Pancreas (tissue), 10 donors: ENCODE measurements around the gene NDRG4. TPM values are rescaled to one million over a fixed set of nuclear protein-coding genes. Genes with fewer than 3 reads are reported as not detected.
A peak's percentile ranks its signal among the peaks of the same experiment; 100 is the strongest.

Experiments
- ATAC-seq, 4 donors: fragments of 200-7000 bp; cut with Tn5 transposase; one replicate each; pipeline versions ENCODE4 v1.8.0 to v1.9.1; 2020; ENCODE audit warnings: mild to moderate bottlenecking in 4 of 4, moderate library complexity in 4 of 4
- DNase-seq, 6 donors: peaks; one replicate each; pipeline ENCODE4 v3.0.0-alpha.2; 2020
- FAIRE-seq: peaks from 2 replicates; lab custom pipeline; 2012; peaks lifted over from hg19 to GRCh38; lab: Jason Lieb, UNC
- H3K27ac ChIP-seq, 4 donors: fragments of 200-600 bp; sonication (generic); 1 replicate in 3 of 4; 2 replicates in 1 of 4; pipeline versions ENCODE4 v1.5.0 to v1.8.0; 2020
- H3K27me3 ChIP-seq, 4 donors: fragments of 200-600 bp; one replicate each; pipeline ENCODE4 v1.8.0; 2021
- H3K36me3 ChIP-seq, 3 donors: fragments of 200-600 bp; sonication (generic) in 1 of 3; one replicate each; pipeline versions ENCODE4 v1.5.0 to v1.8.0; 2020 to 2021
- H3K4me1 ChIP-seq, 3 donors: fragments of 200-600 bp; one replicate each; pipeline ENCODE4 v1.8.0; 2021
- H3K4me3 ChIP-seq, 4 donors: fragments of 200-600 bp; sonication (generic) in 2 of 4; one replicate each; pipeline versions ENCODE4 v1.5.0 to v1.8.0; 2020 to 2021
- H3K9me3 ChIP-seq, 4 donors: fragments of 200-600 bp; one replicate each; pipeline ENCODE4 v1.8.0; 2021
- CTCF ChIP-seq, 4 donors: fragments of 200-600 bp; sonication (generic) in 3 of 4; IDR thresholded peaks; one replicate each; pipeline versions ENCODE4 v1.5.0 to v1.8.0; 2021; ENCODE audit warnings: antibody characterized with exemption in 4 of 4
- WGBS, 2 donors: extraction: QIAGEN DNeasy Blood & Tissue Kit; methylation state at CpG; one replicate each; pipeline ENCODE4 v1.1.7; 2013; 5-methylcytosine and 5-hydroxymethylcytosine counted together
- intact Hi-C, 3 donors: fragments of 100-400 bp; cut with DNase I; formaldehyde crosslinking; loops; one replicate each; pipeline versions ENCODE4 v1.11.1 to v1.14.2; 2022
- polyA plus RNA-seq, 2 donors: library from polyadenylated mRNA; stranded (reverse); fragments of 200-250 nt; gene quantifications; one replicate each; pipeline ENCODE4 v1.2.3, GENCODE V29; 2013
- total RNA-seq, 6 donors: library from RNA; stranded (reverse); fragmentation: NEBNext Ultra II Directional in 4 of 6; extraction: Animal tissue kit (Norgen Biotek cat#: 25700) in 4 of 6; gene quantifications; one replicate each; pipeline versions ENCODE4 v1.2.1 to v1.2.4, GENCODE V29; 2021 to 2023
- donor health status: healthy with polysubstance abuse.
- donor health status: DM: no; HTN: no; CAD: no; lungs with moderate emphysema.
- donor health status: DM: no; HTN: no; CAD: no.
- donor health status: control.
- donor health status: control.
- donor health status: Bipolar disorder and iron deficiency.
- donor health status: DM: yes; HTN: yes; CAD: no.
- donor health status: DM: no; HTN: no; CAD: no.
- donor health status: DM: no; HTN: no; CAD: no.
- donor health status: DM: yes; HTN: yes; CAD: no.

NDRG4 gene
- total and polyA plus RNA-seq, 8 donors: 2.0 to 25.8 (median 4.1) TPM

- ATAC-seq (no peak), FAIRE-seq (no peak), DNase-seq (no peak)
- H3K4me3 ChIP-seq: no peak overlapping the region
- peaks cover 0 to 4% (median 0%) of the 10 kb centered on the region in 3 donors for H3K4me1 ChIP-seq
- peaks cover 0 to 10% (median 3%) of the 10 kb centered on the region in 4 donors for H3K27me3 ChIP-seq
- no peak for TF ChIP-seq CTCF (IDR thresholded peaks at IDR 0.05)
- H3K36me3 ChIP-seq: no peaks in the 10 kb centered on the region
- no peaks in the 10 kb centered on the region for H3K9me3 ChIP-seq
- no peak overlapping the region for H3K27ac ChIP-seq
- 78 to 80% methylated on average over 7 of the region's 7 CpGs for WGBS, 2 donors
- intact Hi-C loops: no loop called here
Measured at GRCh38 chr16:58461640-58462039, 38.3 kb upstream of the NDRG4 start.

GRCh38 chr16:58462089-58462488 lies 37.9 kb upstream of the NDRG4 start:
- no peaks in the 10 kb centered on the region for H3K36me3 ChIP-seq
- TF ChIP-seq CTCF (IDR thresholded peaks at IDR 0.05): no peak
- H3K4me1 ChIP-seq: peaks cover 0 to 4% (median 0%) of the 10 kb centered on the region in 3 donors
- no peak overlapping the region for H3K27ac ChIP-seq
- FAIRE-seq (no peak), DNase-seq (no peak), ATAC-seq (no peak)
- intact Hi-C loops: no loop called here
- H3K27me3 ChIP-seq: peaks cover 0 to 11% (median 4%) of the 10 kb centered on the region in 4 donors
- H3K9me3 ChIP-seq: no peaks in the 10 kb centered on the region
- no peak overlapping the region for H3K4me3 ChIP-seq
- WGBS, 2 donors: 77 to 81% methylated on average over 4 of the region's 4 CpGs

- no peak overlapping the region for H3K4me3 ChIP-seq
- TF ChIP-seq CTCF (IDR thresholded peaks at IDR 0.05): no peak
- DNase-seq: no peak
- ATAC-seq: no peak
- H3K9me3 ChIP-seq: no peaks in the 10 kb centered on the region
- FAIRE-seq: no peak
- H3K36me3 ChIP-seq: no peaks in the 10 kb centered on the region
- no peak overlapping the region for H3K27ac ChIP-seq
- intact Hi-C loops: no loop called here
- peaks cover 0 to 4% (median 0%) of the 10 kb centered on the region in 3 donors for H3K4me1 ChIP-seq
- peaks cover 0 to 12% (median 5%) of the 10 kb centered on the region in 4 donors for H3K27me3 ChIP-seq
- 59 to 63% methylated on average over 15 of the region's 15 CpGs for whole genome bisulfite sequencing, 2 donors
Measured at GRCh38 chr16:58462499-58462996, 37.4 kb upstream of the NDRG4 start.

GRCh38 chr16:58462997-58463941 lies 36.7 kb upstream of the NDRG4 start:
- Histone ChIP-seq H3K4me1 (peaks cover 0 to 4% (median 0%) of the 10 kb centered on the region in 3 donors), H3K9me3 (no peaks in the 10 kb centered on the region), H3K4me3 (peak overlapping the region; percentile 16 to 49 (median 26)), H3K36me3 (no peaks in the 10 kb centered on the region), H3K27ac (no peak overlapping the region), H3K27me3 (peaks cover 0 to 15% (median 5%) of the 10 kb centered on the region in 4 donors)
- no peak for TF ChIP-seq CTCF (IDR thresholded peaks at IDR 0.05)
- no peak for FAIRE-seq
- ATAC-seq: peak in 2 of 4 donors; percentile 51 to 56
- 2 to 5% methylated on average over 51 to 113 of the region's 113 CpGs for WGBS, 2 donors
- intact Hi-C loops: no loop called here
- peak in 1 of 6 donors; percentile 64 for DNase-seq
